ENCODE data around the gene DHODH.

GRCh38 chr16:72001180-72001874 is 7.2 kb upstream of the DHODH start:
- TF ChIP-seq MXI1 (conservative IDR thresholded peaks at IDR 0.05; ENCODE audit: poor library complexity, severe bottlenecking) (no peak), POLR2AphosphoS5 (IDR thresholded peaks at IDR 0.05) (no peak), CTCF (IDR thresholded peaks at IDR 0.05; ENCODE audit: poor library complexity, severe bottlenecking) (no peak), EZH2 (IDR thresholded peaks at IDR 0.05; ENCODE audit: borderline replicate concordance, insufficient read depth, low read length, poor library complexity, severe bottlenecking) (no peak), EP300 (conservative IDR thresholded peaks at IDR 0.05; ENCODE audit: poor library complexity, severe bottlenecking) (no peak), TAF1 (IDR thresholded peaks at IDR 0.05; ENCODE audit: low read depth) (no peak)
- TF ChIP-seq, protein P1, sequence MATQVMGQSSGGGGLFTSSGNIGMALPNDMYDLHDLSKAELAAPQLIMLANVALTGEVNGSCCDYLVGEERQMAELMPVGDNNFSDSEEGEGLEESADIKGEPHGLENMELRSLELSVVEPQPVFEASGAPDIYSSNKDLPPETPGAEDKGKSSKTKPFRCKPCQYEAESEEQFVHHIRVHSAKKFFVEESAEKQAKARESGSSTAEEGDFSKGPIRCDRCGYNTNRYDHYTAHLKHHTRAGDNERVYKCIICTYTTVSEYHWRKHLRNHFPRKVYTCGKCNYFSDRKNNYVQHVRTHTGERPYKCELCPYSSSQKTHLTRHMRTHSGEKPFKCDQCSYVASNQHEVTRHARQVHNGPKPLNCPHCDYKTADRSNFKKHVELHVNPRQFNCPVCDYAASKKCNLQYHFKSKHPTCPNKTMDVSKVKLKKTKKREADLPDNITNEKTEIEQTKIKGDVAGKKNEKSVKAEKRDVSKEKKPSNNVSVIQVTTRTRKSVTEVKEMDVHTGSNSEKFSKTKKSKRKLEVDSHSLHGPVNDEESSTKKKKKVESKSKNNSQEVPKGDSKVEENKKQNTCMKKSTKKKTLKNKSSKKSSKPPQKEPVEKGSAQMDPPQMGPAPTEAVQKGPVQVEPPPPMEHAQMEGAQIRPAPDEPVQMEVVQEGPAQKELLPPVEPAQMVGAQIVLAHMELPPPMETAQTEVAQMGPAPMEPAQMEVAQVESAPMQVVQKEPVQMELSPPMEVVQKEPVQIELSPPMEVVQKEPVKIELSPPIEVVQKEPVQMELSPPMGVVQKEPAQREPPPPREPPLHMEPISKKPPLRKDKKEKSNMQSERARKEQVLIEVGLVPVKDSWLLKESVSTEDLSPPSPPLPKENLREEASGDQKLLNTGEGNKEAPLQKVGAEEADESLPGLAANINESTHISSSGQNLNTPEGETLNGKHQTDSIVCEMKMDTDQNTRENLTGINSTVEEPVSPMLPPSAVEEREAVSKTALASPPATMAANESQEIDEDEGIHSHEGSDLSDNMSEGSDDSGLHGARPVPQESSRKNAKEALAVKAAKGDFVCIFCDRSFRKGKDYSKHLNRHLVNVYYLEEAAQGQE (IDR thresholded peaks at IDR 0.05; ENCODE audit: borderline replicate concordance): no peak
